ENCODE measurements around the gene CASK.

Gene CASK

GRCh38 chrX:41563876-41564275, 359.5 kb downstream of the CASK start:
- DNase-seq (ENCODE audit: low read depth) = no peak

- peak; percentile 11 for DNase-seq (ENCODE audit: low read depth)
Measured at GRCh38 chrX:41561045-41561444, 362.3 kb downstream of the CASK start.

DNA sequence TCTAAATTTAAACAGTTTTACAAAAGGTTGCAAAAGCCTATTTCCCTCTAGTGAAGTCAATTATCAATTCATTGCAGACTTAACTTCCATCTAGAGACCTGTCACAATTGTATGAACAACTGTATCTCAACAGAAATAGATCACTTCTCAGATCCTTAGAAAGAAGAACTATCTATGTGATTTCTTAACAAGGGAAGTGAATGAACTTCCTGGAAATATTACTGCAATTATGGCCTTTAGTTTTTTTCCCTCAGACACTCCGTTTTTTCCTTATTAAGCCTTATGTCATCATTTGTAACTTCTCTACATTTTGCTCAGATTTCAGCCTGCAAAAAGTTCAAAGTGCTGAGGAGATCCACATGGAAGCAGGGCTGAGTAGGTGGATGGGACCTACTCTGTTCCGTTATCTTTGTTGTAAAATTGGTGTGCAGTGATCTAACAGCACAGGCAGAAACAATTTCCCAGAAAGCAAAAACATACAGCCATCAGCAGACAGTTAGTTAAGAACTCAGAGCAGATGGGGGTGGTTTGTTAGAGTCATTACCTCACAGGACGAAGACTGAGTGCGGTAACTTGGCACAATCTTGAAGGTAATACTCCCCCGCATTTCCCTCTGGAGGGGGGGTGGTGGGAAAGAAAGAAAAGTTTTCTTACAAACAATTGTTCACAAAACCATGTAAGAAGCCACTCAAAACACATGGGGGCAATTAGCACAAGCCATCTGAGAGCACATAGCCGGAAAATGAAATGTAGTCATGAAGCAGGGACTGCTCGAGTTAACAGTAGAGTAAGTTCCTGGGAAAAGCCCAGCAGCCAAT, 363.9 kb downstream of the CASK start:
- DNase-seq (ENCODE audit: low read depth) = no peak

GRCh38 chrX:41558531-41558930, 364.8 kb downstream of the CASK start:
- DNase-seq (ENCODE audit: low read depth) = no peak

DNA sequence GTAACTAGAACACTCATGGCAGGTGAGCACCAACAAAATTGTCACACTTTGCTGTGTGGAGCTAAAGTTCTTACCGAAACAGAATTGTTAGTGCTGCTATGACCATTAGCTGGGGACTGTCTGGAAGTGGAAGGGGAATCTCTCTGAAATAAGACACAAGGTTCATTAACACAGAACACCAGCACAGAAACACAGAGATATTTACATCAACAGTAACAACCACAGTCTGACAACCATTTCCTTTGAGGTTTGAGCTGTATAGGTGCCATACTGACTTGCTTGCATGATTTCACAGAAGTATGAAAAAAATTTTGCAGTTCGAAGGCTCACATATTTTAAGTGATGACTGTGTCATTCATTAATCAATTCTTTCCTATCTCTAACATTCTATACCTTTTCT, 366.4 kb downstream of the CASK start:
- DNase-seq (ENCODE audit: low read depth) = no peak

- DNase-seq (ENCODE audit: low read depth) = no peak
Measured at GRCh38 chrX:41553688-41554087, 369.7 kb downstream of the CASK start.

DNA sequence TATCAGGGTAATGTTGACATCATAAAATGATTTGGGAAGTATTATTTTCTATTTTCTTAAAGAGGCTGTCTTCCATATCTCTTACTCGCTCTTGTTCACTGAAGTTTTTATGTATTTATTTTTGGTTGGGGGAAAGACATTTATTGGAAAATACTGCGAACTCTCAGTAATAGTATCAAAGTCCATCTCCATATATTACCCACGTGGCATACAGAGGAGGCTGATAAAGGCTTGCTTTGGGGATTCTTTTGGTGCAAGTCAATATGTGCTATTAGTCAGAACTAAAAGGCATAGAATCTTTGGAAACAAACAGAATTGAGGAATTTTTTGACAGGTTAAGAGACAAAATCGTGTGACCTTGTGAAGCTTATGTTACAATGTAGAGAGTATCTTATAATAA, 374.9 kb downstream of the CASK start:
- no peak for DNase-seq (ENCODE audit: low read depth)

DNA sequence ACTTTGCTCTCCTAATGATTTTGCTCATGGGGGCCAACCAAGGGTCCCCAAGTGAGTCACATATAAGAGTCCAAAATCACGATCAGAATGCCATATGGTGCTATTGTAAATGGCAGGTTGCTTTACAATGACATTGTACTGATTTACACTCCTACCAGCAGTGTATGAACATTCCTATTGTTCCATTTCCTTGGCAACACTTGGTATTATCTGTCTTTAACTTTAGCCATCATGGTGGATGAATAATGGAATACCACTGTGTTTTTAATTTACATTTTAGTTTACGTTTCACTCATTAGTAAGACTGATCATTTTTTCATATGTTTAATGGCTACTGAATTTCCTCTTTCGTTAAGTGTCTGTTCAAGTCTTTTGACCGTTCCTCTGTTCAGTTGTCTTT, 379.7 kb downstream of the CASK start:
- DNase-seq (ENCODE audit: low read depth) = no peak

DNA sequence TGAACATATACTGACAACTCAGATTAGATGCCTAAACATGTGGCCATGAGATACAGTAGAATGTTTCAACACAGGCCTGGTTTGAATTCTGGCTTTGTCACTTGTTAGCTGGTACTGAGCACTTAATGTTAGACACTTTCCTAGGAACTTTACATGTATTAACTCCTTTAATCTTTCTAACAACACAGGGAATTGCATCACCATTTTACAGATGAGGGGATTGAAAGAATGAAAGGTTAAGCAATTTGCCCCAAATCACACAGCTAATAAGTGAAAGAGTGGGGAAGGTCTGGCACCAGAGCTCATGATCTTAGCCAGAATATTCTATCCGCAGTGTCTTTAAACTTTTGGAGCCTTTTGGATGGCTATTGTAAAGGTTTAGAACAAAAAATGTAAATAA, 380.3 kb downstream of the CASK start:
- DNase-seq (ENCODE audit: low read depth) = no peak

DNA sequence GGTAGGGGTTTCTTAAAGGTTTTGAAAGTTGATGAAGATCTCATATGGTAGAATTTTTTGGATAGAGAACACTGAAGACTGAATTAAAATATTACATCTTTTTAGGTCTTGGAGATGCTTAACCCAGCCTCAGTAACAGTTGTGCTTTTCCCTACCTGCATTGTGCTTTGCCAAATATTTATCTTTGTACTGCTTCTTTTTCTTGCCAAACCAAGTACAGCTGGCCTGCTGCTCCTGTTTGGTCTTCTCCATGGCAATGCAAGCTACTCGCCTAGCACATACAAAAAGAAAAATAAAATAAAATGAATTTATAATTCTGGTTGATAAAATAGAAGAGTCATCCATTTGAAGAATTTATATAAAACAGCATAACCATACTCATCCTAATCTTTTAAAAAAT, 380.8 kb downstream of the CASK start:
- no peak for DNase-seq (ENCODE audit: low read depth)

DNA sequence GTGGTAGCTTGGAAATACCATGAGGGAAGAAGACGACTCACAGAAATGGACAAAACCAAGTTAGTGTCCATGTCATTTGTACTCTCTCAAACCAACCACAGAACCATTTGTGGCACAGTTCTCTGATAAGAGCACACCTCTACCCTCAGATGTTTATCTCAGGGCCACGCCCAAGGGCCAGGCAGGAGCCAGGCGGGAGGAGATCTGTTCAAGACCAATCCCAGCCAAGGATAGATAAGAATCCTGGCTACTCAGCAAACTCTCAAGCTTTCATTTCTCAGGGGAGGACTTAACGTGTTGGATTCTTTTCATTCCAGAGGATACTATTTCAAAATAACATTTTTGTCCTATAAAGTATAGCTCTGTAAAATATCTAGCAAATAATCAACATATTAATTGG, 381.2 kb downstream of the CASK start:
- DNase-seq (ENCODE audit: low read depth) = no peak

DNA sequence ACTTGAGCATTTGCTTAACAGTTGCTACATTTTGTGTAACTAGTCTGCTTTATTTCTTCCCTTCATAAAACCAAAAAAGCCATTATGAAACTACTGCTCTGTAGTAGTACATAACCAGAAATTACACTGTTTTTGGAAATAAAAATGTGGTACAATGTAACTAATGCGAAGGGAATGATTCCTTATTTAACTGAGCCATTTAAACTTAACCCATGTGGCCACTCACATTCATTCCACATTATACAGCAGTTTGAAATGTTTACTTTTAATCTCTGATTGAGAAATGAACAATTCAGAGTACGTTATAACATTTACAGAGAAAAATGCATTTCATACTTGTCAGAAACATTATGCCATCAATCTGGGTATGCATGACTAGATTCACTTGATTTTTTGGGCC, 382.0 kb downstream of the CASK start:
- no peak for DNase-seq (ENCODE audit: low read depth)

- DNase-seq (ENCODE audit: low read depth) = no peak
Measured at GRCh38 chrX:41538707-41539106, 384.6 kb downstream of the CASK start.

GRCh38 chrX:41530085-41530484, 393.3 kb downstream of the CASK start:
- DNase-seq (ENCODE audit: low read depth) = no peak

GRCh38 chrX:41529221-41529620, 394.1 kb downstream of the CASK start:
- no peak for DNase-seq (ENCODE audit: low read depth)

DNA sequence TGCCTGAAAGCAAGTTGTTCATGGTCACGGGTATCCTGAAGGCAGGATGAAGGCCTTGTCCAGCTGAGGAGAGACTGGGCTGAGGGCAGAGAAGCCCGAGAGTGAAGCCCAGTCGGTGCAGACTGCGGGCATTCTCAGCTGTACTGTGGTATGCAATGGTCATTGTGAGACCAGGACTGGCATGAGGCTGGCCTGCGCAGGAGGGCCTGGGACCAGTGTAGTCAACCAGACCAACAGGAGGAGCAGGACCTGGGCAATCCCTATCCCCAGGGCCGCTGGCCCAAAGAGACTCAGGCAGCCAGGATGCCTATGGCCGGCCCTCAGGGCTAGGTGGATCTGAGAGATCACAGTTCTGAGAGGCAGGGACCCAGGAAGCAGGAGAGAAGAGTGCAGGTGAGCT, 394.6 kb downstream of the CASK start:
- no peak for DNase-seq (ENCODE audit: low read depth)

GRCh38 chrX:41526925-41527324, 396.4 kb downstream of the CASK start:
- no peak for DNase-seq (ENCODE audit: low read depth)

DNA sequence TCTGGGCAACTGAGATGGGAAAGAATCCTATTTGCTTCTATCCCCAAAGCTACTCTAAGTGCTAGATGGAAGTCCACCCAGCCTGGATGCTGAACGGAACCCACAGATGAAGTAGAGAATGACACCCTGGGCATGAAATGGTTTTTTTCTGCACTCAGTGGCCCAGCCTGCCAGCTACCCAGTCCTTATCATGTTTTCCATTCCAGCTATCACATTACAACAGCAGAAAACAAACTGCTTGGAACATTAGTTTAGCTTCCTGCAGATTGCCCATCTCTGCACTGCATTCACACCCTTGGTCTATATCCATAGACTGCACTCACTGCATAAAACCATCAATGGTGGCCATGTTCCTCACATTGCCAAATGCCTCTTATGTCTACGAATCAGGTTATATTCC, 397.1 kb downstream of the CASK start:
- no peak for DNase-seq (ENCODE audit: low read depth)

GRCh38 chrX:41522671-41523070, 400.7 kb downstream of the CASK start:
- DNase-seq (ENCODE audit: low read depth) = no peak

DNA sequence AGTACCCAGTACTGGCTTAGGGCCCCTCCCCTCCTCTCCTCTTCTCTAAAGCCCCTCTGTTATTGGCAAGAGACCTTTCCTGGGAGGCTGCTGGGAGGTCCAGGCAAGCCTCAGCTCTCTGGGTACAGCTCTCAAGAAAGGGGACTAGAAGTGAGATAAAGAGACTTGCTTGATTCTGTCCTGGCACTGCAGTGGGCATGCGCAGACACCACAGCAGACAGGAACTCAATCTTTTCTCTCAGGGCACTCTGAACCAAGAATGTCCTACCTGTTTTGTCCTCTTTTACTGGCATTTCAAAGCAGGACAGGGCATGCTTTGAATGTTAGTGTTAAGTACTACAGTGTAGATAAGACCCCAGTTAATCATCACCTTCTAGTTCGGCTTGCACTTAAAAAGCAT, 401.3 kb downstream of the CASK start:
- no peak for DNase-seq (ENCODE audit: low read depth)

DNA sequence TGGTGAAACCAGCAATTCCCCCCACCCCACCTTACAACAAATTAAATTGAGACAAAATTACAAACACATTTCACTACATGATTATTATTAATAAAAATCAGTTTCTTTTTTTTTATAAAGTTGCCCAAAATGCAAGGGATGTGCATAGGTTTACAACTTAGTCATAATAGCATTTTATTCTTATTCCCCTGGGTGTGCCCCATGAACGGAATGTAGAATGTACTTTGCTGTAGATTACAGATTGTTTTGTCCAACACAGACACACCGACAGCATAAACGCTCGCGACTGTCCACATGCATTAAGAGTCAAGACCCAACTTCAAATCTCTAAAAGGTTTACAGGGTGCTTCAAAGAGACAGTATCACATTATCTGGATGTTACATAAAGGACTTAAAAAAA, 403.9 kb downstream of the CASK start:
- no peak for DNase-seq (ENCODE audit: low read depth)

- no peak for DNase-seq (ENCODE audit: low read depth)
Measured at GRCh38 chrX:41518841-41519220, 404.5 kb downstream of the CASK start.

GRCh38 chrX:41518127-41518840, 405.1 kb downstream of the CASK start:
- DNase-seq (ENCODE audit: low read depth) = peak; percentile 27

Measured in activated T-cell treated with anti-CD3 and anti-CD28 coated beads for 48 hours (primary cell).